NCI-H2227 (cell line): ENCODE measurements around the gene ILF3.
A peak's percentile ranks its signal among the peaks of the same experiment; 100 is the strongest.

ENCODE experiments used
- DNase-seq: peaks from one replicate; lab custom pipeline; 2025; ENCODE audit not compliant: unreplicated experiment; lab: John Stamatoyannopoulos, UW

Gene ILF3

DNA sequence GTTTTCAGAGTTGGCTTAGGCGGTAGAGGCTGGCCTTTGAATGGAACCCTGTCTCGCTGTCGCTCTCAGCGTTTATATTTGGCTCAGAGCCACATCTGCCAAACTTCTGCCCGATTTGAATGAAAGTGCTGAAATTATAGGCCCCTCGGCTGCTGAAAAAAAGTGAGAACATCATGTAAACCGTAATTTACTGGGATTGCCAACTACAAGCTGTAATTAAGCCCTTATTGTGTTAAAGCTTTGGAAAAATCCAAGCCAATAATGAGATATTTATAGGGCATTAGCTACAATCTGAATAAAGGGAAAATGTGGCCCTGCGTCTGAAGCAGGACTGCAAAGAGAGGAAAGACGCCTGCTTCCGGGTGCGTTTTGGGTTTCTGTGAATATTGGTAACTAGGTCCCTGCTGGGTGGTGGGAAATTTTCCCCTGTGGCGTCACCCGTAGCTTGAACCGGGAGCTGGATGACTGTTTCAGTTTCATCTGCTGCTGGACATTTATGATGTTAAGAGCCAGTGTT is 73.6 kb downstream of the ILF3 start:
- peak; percentile 69 for DNase-seq

DNA sequence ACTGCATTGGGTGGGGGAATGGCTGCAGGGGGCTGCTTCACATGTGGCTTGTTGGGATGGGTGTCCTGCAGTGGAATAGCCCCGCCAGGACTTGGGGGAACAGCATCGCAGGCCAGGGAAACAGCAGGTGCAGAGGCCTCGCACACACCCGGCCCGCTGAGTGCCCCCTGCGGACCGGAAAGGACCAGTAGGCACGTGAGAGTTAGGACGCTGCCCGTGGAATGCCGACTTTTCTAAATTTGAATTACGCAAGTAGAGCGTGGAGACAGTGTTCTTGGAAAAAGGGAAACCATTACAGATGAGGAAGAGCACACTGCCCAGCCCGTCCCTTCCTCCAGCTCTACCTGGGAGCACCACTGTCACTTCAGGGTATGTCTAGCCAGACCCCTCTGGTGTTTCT is 75.3 kb downstream of the ILF3 start:
- no peak for DNase-seq

DNA sequence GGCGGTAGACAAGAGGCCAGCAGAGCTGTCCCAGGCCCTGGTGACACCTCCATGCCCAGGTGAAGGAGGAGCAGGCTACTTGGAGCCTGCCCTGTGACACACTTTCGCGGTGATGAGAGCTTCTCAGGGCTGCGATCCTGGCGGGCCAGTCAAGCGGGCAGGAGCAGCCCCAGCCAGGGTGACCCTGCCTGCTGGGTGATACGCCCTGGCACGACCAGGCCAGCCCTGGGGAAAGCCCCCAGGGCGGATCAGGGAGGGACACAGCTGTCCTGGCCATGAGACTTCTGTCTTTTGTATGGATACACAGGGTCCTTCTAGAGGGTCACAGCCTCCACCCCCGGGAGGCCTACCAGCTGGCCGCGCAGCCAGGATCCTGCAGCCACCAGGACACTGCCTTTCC is 76.8 kb downstream of the ILF3 start:
- no peak for DNase-seq

DNA sequence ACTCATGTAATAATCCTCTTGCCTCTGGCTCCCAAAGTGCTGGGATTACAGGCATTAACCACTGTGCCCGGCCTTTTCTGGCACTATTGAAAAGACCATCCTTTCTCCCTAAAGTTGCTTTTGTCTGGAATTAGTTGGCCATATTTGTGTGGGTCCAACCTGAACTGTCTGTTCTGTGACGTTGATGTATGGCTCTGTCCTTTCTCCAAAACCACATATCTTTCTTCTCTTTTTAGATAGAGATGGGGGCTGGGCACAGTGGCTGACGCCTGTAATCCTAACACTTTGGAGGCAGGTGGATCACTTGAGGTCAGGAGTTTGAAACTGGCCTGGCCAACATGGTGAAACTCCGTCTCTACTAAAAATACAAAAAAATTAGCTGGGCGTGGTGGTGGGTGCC is 81.6 kb downstream of the ILF3 start:
- DNase-seq, result no peak

DNA sequence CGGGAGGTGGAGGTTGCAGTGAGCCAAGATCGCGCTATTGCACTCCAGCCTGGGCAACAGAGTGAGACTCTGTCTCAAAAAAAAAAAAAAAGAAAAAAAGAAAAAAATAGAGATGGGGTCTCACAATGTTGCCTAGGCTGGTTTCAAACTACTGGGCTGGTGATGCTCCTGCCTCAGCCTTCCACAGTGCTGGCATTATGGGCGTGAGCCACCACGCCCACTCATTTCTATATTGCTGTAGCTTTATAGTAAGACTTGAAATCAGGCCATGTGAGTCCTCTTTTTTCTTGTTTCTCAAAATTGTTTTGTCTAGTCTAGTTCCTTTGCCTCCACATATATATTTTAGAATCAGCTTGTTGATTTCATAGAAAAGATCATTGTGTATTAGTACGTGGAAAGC is 82.0 kb downstream of the ILF3 start:
- DNase-seq, result no peak

DNA sequence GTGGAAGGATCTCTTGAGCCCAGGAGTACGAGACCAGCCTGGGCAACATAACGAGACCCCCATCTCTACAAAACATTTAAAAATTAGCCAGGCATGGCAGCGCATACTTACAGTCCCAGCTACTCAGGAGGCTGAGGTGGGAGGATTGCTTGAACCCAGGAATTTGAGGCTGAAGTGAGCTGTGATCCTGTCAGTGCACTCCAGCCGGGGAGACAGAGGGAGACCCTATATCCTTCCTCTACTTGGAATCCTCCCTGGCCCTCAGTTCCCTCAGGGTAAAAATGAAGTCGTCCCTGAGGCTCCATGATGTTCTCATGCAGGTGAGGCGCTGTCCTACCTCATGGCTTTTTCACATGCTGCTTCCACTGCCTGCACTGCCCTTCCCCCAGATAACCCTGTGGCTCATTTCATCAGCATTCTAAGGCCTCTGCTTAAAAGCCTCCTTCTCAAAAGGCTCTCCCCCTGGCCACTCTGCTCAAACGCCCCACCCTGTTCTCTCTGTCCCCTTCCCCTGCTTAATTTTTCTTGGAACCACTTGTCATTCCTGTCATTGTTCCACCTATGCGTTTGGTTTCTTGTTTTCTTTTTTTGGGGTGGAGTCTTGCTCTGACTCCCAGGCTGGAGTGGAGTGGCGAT is 82.9 kb downstream of the ILF3 start:
- DNase-seq, result no peak

DNA sequence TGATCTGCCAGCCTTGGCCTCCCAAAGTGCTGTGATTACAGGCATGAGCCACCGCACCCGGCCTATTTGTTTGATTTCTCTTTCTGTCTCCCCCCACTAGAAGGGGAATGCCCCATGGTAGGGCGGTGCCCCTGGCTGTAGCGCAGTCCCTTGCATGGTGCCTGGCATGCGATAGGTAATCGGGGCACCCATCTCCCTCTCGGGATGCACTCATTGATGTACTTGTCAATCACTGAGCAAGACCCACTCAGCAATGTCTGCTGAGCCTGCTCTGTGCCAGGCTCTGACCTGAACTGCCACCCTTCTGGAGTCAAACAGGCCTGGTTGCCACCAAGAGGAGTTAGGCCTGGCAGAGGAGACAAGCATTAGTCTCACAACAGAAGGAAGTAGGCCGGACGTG is 83.6 kb downstream of the ILF3 start:
- DNase-seq, result no peak

DNA sequence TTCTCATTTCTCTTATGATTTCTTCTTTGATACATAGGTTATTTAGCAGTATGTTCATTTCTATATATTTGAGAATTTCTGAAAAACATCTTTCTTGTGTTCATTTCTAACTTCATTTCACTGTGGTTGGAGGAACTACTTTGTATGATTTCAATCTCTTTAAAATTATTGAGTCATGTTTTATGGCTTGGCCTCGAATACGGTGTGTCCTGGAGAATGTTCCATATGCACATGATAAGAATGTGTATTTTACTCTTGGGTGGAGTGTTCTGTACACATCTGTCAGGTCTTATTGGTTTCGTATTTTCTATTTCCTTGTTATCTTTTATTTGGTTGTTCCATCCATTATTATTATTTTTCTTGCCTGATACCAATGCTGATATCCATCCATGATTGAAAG is 86.7 kb downstream of the ILF3 start:
- DNase-seq, result no peak
